GM12878 (cell line): ENCODE data around the gene MAD1L1. TPM values are rescaled to one million over a fixed set of nuclear protein-coding genes. Genes with fewer than 3 reads are reported as not detected.

Experiments
- ATAC-seq: fragments of 200-7000 bp; cut with Tn5 transposase; 3 replicates; pipeline ENCODE4 v1.9.1; 2020; ENCODE audit warnings: mild to moderate bottlenecking, moderate library complexity
- BruUV-seq: library from RNA; stranded (reverse); fragments of 400-500 nt; replicated peaks from 2 replicates; lab custom pipeline; 2021; lab: Mats Ljungman, UMichigan
- CTCF ChIA-PET: fragments of 300-600 bp; sonication (Branson Sonifier 250); formaldehyde crosslinking; extraction: SDS; loops from one replicate; lab custom pipeline; 2021; ENCODE audit warnings: inconsistent platforms; lab: Yijun Ruan, JAX
- POLR2A ChIA-PET: fragments of 350-600 bp; formaldehyde crosslinking; extraction: SDS; loops from one replicate; lab custom pipeline; 2021; ENCODE audit warnings: inconsistent platforms; lab: Charles Lee
- RAD21 ChIA-PET: fragments of 300-600 bp; sonication (Branson Sonifier 250); formaldehyde crosslinking; loops from one replicate; lab custom pipeline; 2023; ENCODE audit warnings: antibody characterized with exemption; ENCODE audit not compliant: unreplicated experiment; lab: Charles Lee
- SMC1A ChIA-PET: fragments of 300-600 bp; sonication (Branson Sonifier 250); formaldehyde crosslinking; loops from one replicate; lab custom pipeline; 2023; ENCODE audit not compliant: unreplicated experiment, uncharacterized antibody; lab: Charles Lee
- DNase-seq: peaks from one replicate; pipeline ENCODE4 v3.0.0-alpha.2; 2011; ENCODE audit warnings: low read depth, low spot score
- FAIRE-seq: peaks from 3 replicates; lab custom pipeline; 2011; peaks lifted over from hg19 to GRCh38; lab: Jason Lieb, UNC
- H2AFZ ChIP-seq: 2 replicates; pipeline ENCODE4 v1.6.0; 2011; ENCODE audit warnings: low read depth, low read length, control low read depth; ENCODE audit not compliant: control insufficient read depth
- H3K27ac ChIP-seq: 2 replicates; pipeline ENCODE4 v1.5.1; 2011; ENCODE audit warnings: control low read depth; ENCODE audit not compliant: control insufficient read depth, insufficient read depth
- H3K27me3 ChIP-seq, 2 experiments: replicated peaks in 1 of 2; 2 replicates each; pipeline versions ENCODE4 v1.6.0 to v1.6.1; 2011; ENCODE audit warnings: low read length in 1 of 2; ENCODE audit not compliant: control insufficient read depth in 2 of 2, insufficient read depth in 2 of 2
- H3K36me3 ChIP-seq, 2 experiments: 2 replicates each; pipeline ENCODE4 v1.5.1; 2011; ENCODE audit warnings: low read length in 1 of 2; ENCODE audit not compliant: control insufficient read depth in 2 of 2, insufficient read depth in 2 of 2
- H3K4me1 ChIP-seq: 2 replicates; pipeline ENCODE4 v1.6.1; 2011; ENCODE audit warnings: mild to moderate bottlenecking, low read length, moderate library complexity, mixed read lengths; ENCODE audit not compliant: control insufficient read depth, insufficient read depth
- H3K4me2 ChIP-seq: 2 replicates; pipeline ENCODE4 v1.6.0; 2011; ENCODE audit warnings: control low read depth; ENCODE audit not compliant: control insufficient read depth, insufficient read depth
- H3K4me3 ChIP-seq: fragments of 200-600 bp; sonication (generic); 2 replicates; pipeline ENCODE4 v1.5.1; 2016
- H3K79me2 ChIP-seq: 2 replicates; pipeline ENCODE4 v1.6.0; 2011; ENCODE audit warnings: low read length; ENCODE audit not compliant: control insufficient read depth, insufficient read depth
- H3K9ac ChIP-seq: 2 replicates; pipeline ENCODE4 v1.8.0; 2011; ENCODE audit warnings: low read length, control low read depth, mixed read lengths; ENCODE audit not compliant: control insufficient read depth, insufficient read depth
- H3K9me3 ChIP-seq: replicated peaks from 3 replicates; pipeline ENCODE4 v1.5.1; 2011; ENCODE audit warnings: mild to moderate bottlenecking, low read length; ENCODE audit not compliant: control insufficient read depth, insufficient read depth
- H4K20me1 ChIP-seq: 2 replicates; pipeline ENCODE4 v1.6.0; 2011; ENCODE audit not compliant: control insufficient read depth, insufficient read depth
- RB1 ChIP-seq: fragments of 450-650 bp; formaldehyde crosslinking; IDR thresholded peaks from 2 replicates; pipeline ENCODE4 v1.6.1; 2017; ENCODE audit warnings: mild to moderate bottlenecking, borderline replicate concordance
- WGBS: methylation state at CpG from one replicate; pipeline ENCODE4 v1.1.6; 2016; ENCODE audit warnings: low lambda C conversion rate; ENCODE audit not compliant: insufficient replicate concordance, insufficient coverage; ENCODE audit errors: missing lambda C conversion rate; 5-methylcytosine and 5-hydroxymethylcytosine counted together
- in situ Hi-C: fragments of 300-500 bp; cut with MboI; formaldehyde crosslinking; loops from 9 replicates; pipeline ENCODE4 v1.14.3; 2018; ENCODE audit warnings: mixed read lengths
- intact Hi-C: fragments of 100-400 bp; cut with micrococcal nuclease; formaldehyde crosslinking; loops from one replicate; pipeline ENCODE4 v1.14.2; 2022; ENCODE audit not compliant: unreplicated experiment
- polyA plus RNA-seq, 11 experiments: library from polyadenylated mRNA; depleted of rRNA in 4 of 11; unstranded in 6 of 11; stranded (reverse) in 5 of 11; fragments of >200 nt; fragmentation: Nextera tagmentation in 4 of 11; fragmentation: Illumina TruSeq in 1 of 11; extraction: Ambion mirVana in 4 of 11; extraction: Trizol in 1 of 11; gene quantifications; 1 replicate in 1 of 11; 2 replicates in 10 of 11; pipeline versions ENCODE4 v1.2.1 to v1.2.3, GENCODE V29; 2011 to 2016; ENCODE audit warnings: inconsistent platforms in 2 of 11, missing spikeins in 2 of 11, low read depth in 1 of 11
- total RNA-seq, 4 experiments: library from RNA; depleted of rRNA in 3 of 4; stranded (reverse); fragments of >200 nt in 3 of 4; fragmentation: Illumina TruSeq in 1 of 4; extraction: Trizol in 1 of 4; gene quantifications; 2 replicates each; pipeline versions ENCODE4 v1.2.1 to v1.2.3, GENCODE V29; 2013 to 2021
- TF ChIP-seq, protein P1 (sequence below): fragments of 450-650 bp; formaldehyde crosslinking; IDR thresholded peaks from 2 replicates; pipeline ENCODE4 v1.4.0; 2020; ENCODE audit warnings: mild to moderate bottlenecking, moderate library complexity

The MAD1L1 gene
- total and polyA plus RNA-seq, 10 of the 15 experiments (the other 5 are each of a cell fraction or from before 2014, with no cell fraction given): 2.2 to 76.8 (median 38.3) TPM

DNA sequence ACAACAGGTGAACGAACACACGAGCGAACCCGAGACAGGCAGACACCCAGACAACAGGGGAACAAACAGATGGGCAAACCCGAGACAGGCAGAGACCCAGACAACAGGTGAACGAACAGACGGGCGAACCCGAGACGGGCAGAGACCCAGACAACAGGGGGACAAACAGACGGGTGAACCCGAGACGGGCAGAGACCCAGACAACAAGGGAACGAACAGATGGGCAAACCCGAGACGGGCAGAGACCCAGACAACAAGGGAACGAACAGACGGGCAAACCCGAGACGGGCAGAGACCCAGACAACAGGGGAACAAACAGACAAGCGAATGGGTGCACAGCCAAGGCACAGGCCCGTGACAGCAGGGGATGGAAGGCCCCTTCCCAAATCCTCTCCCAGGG lies 298.0 kb downstream of the MAD1L1 start:
- WGBS: 95% methylated on average over 18 of the region's 22 CpGs
- CTCF ChIA-PET: no interaction called here
- SMC1A ChIA-PET: no interaction called here

More for the DNA sequence above, 298.0 kb downstream of the MAD1L1 start:
- no peak for ATAC-seq
- BruUV-seq: no TSS peak
- Histone ChIP-seq H3K9ac (no peak overlapping the region), H3K4me3 (no peak overlapping the region), H2AFZ (no peak overlapping the region), H3K4me1 (peaks cover 5% of the 10 kb centered on the region; the same call in 1 of the 2 replicates), H3K36me3 (peaks cover 0 to 9% of the 10 kb centered on the region in 2 experiments; a peak in 2 of 4 replicates), H3K9me3 (peaks cover 4% of the 10 kb centered on the region; the same call in 1 of the 3 replicates), H3K27me3 (no peaks in the 10 kb centered on the region), H4K20me1 (no peaks in the 10 kb centered on the region), H3K27ac (no peak overlapping the region), H3K4me2 (no peak overlapping the region), H3K79me2 (peaks cover 16% of the 10 kb centered on the region)
- ChIA-PET RAD21 (no interaction called here), POLR2A (no interaction called here)
- intact Hi-C loops (no loop called here), in situ Hi-C loops (no loop called here)
- DNase-seq: no peak
- TF ChIP-seq, protein P1, sequence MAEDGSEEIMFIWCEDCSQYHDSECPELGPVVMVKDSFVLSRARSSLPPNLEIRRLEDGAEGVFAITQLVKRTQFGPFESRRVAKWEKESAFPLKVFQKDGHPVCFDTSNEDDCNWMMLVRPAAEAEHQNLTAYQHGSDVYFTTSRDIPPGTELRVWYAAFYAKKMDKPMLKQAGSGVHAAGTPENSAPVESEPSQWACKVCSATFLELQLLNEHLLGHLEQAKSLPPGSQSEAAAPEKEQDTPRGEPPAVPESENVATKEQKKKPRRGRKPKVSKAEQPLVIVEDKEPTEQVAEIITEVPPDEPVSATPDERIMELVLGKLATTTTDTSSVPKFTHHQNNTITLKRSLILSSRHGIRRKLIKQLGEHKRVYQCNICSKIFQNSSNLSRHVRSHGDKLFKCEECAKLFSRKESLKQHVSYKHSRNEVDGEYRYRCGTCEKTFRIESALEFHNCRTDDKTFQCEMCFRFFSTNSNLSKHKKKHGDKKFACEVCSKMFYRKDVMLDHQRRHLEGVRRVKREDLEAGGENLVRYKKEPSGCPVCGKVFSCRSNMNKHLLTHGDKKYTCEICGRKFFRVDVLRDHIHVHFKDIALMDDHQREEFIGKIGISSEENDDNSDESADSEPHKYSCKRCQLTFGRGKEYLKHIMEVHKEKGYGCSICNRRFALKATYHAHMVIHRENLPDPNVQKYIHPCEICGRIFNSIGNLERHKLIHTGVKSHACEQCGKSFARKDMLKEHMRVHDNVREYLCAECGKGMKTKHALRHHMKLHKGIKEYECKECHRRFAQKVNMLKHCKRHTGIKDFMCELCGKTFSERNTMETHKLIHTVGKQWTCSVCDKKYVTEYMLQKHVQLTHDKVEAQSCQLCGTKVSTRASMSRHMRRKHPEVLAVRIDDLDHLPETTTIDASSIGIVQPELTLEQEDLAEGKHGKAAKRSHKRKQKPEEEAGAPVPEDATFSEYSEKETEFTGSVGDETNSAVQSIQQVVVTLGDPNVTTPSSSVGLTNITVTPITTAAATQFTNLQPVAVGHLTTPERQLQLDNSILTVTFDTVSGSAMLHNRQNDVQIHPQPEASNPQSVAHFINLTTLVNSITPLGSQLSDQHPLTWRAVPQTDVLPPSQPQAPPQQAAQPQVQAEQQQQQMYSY (CRISPR knock-in tag): no peak
- no peak for TF ChIP-seq RB1
- FAIRE-seq: no peak
